H1 (cell line): ENCODE data around the gene CFHR5. TPM values are rescaled to one million over a fixed set of nuclear protein-coding genes. Genes with fewer than 3 reads are reported as not detected.

ENCODE experiments used
- KDM4A ChIP-seq: IDR thresholded peaks from one replicate; pipeline ENCODE4 v1.7.1; 2012; ENCODE audit warnings: low read depth, mild to moderate bottlenecking, moderate library complexity, low read length, inconsistent platforms; ENCODE audit not compliant: severe bottlenecking
- POU5F1 ChIP-seq: IDR thresholded peaks from 2 replicates; pipeline ENCODE4 v1.6.1; 2011; ENCODE audit warnings: low read depth, mild to moderate bottlenecking, low read length, moderate library complexity
- polyA plus RNA-seq, 7 experiments: library from polyadenylated mRNA; depleted of rRNA in 3 of 7; stranded (reverse) in 5 of 7; unstranded in 2 of 7; fragments of >200 nt in 5 of 7; fragments of 200-250 nt in 2 of 7; gene quantifications; 1 replicate in 5 of 7; 2 replicates in 1 of 7; 4 replicates in 1 of 7; pipeline versions ENCODE4 v1.2.1 to v1.2.3, GENCODE V29; 2011 to 2013; ENCODE audit warnings: missing spikeins in 2 of 7, mixed read lengths in 2 of 7
- total RNA-seq: library from RNA; stranded (reverse); fragmentation: NEBNext Ultra II Directional; extraction: Animal tissue kit (Norgen Biotek cat#: 25700); gene quantifications from 2 replicates; pipeline ENCODE4 v1.2.1, GENCODE V29; 2021

CFHR5 gene
- total and polyA plus RNA-seq, 2 of the 8 experiments (the other 6 are each of a cell fraction or from before 2014, with no cell fraction given) = not detected

- TF ChIP-seq KDM4A (no peak), POU5F1 (no peak)
These were observed 59.5 kb downstream of the CFHR5 start (continued) for GRCh38 chr1:197036861-197037260.
